Common myeloid progenitor, CD34-positive (primary cell): Measurements from ENCODE around the gene SLFN14. TPM values are rescaled to one million over a fixed set of nuclear protein-coding genes. Genes with fewer than 3 reads are reported as not detected.
A peak's percentile ranks its signal among the peaks of the same experiment; 100 is the strongest.

Experiments
- CTCF ChIA-PET: fragments of 350-600 bp; sonication (Branson Sonifier 250); formaldehyde crosslinking; loops from one replicate; lab custom pipeline; 2021; ENCODE audit warnings: antibody characterized with exemption; lab: Charles Lee
- POLR2A ChIA-PET: fragments of 350-600 bp; sonication (Branson Sonifier 250); formaldehyde crosslinking; loops from one replicate; lab custom pipeline; 2021; ENCODE audit warnings: antibody characterized with exemption; lab: Charles Lee
- DNase-seq, 3 donors: peaks; one replicate each; pipeline versions ENCODE4 v3.0.0 to v3.0.0-alpha.2; 2013
- H3K27ac ChIP-seq, 2 experiments: 1 replicate in 1 of 2; 2 replicates in 1 of 2; pipeline ENCODE4 v1.7.0; 2013; ENCODE audit warnings: inconsistent platforms in 2 of 2, low read length in 2 of 2, mild to moderate bottlenecking in 2 of 2, low read depth in 1 of 2, moderate library complexity in 1 of 2; ENCODE audit not compliant: severe bottlenecking in 2 of 2, insufficient read depth in 1 of 2, poor library complexity in 1 of 2
- H3K27me3 ChIP-seq, 5 experiments: replicated peaks in 2 of 5; 1 replicate in 3 of 5; 2 replicates in 2 of 5; pipeline versions ENCODE4 v1.6.1 to v1.7.0; 2013; ENCODE audit warnings: low read length in 4 of 5, mild to moderate bottlenecking in 2 of 5, moderate library complexity in 2 of 5, inconsistent platforms in 1 of 5; ENCODE audit not compliant: insufficient read depth in 5 of 5, control insufficient read depth in 4 of 5
- H3K36me3 ChIP-seq, 4 experiments: 1 replicate in 2 of 4; 2 replicates in 2 of 4; pipeline versions ENCODE4 v1.6.1 to v1.7.0; 2013; ENCODE audit warnings: low read length in 3 of 4, control low read depth in 1 of 4, mild to moderate bottlenecking in 1 of 4; ENCODE audit not compliant: control insufficient read depth in 4 of 4, insufficient read depth in 4 of 4
- H3K4me1 ChIP-seq, 4 experiments: 1 replicate in 3 of 4; 2 replicates in 1 of 4; pipeline versions ENCODE4 v1.6.1 to v1.7.1; 2013; ENCODE audit warnings: low read length in 3 of 4, mild to moderate bottlenecking in 3 of 4, control low read depth in 1 of 4, inconsistent platforms in 1 of 4, moderate library complexity in 1 of 4; ENCODE audit not compliant: control insufficient read depth in 4 of 4, insufficient read depth in 4 of 4; ENCODE audit errors: control extremely low read depth in 1 of 4
- H3K4me3 ChIP-seq, 7 experiments: 1 replicate in 4 of 7; 2 replicates in 3 of 7; pipeline versions ENCODE4 v1.5.1 to v1.7.0; 2013; ENCODE audit warnings: mild to moderate bottlenecking in 7 of 7, low read length in 6 of 7, moderate library complexity in 6 of 7, inconsistent platforms in 2 of 7, low read depth in 2 of 7, control low read depth in 1 of 7; ENCODE audit not compliant: insufficient read depth in 4 of 7, control insufficient read depth in 1 of 7; ENCODE audit errors: extremely low read depth in 1 of 7
- H3K9me3 ChIP-seq, 5 experiments: 1 replicate in 4 of 5; 2 replicates in 1 of 5; pipeline versions ENCODE4 v1.6.1 to v1.7.1; 2013; ENCODE audit warnings: low read length in 4 of 5, mild to moderate bottlenecking in 2 of 5, inconsistent platforms in 1 of 5, low read depth in 1 of 5, moderate library complexity in 1 of 5; ENCODE audit not compliant: control insufficient read depth in 4 of 5, insufficient read depth in 2 of 5; ENCODE audit errors: control extremely low read depth in 1 of 5
- WGBS: methylation state at CpG from one replicate; pipeline ENCODE4 v1.1.5; 2013; ENCODE audit not compliant: insufficient coverage; 5-methylcytosine and 5-hydroxymethylcytosine counted together
- polyA plus RNA-seq: library from polyadenylated mRNA; unstranded; fragments of 120-200 nt; gene quantifications from one replicate; pipeline ENCODE4 v1.2.1, GENCODE V29; 2013

Gene SLFN14
- polyA plus RNA-seq = 0.37 TPM

- Histone ChIP-seq H3K4me1 (peaks cover 21 to 54% (median 48%) of the 10 kb centered on the region in 4 experiments), H3K36me3 (no peaks in the 10 kb centered on the region), H3K27ac (peak within 1 kb of the TSS; percentile 40 to 79), H3K27me3 (no peaks in the 10 kb centered on the region), H3K4me3 (peak within 1 kb of the TSS in 4 of 7 experiments; percentile 12 to 63 (median 43)), H3K9me3 (no peaks in the 10 kb centered on the region)
- POLR2A ChIA-PET = interaction anchor here (1.1 to 2.8 kb wide), 3 partner anchors 18 to 28 kb away, joined by 3 to 20 read pairs (median 4); partner anchors contain the start of gene PEX12
- CTCF ChIA-PET = interaction anchor here (0.7 to 2.5 kb wide), 7 partner anchors 9 to 92 kb away, joined by 3 to 7 read pairs (median 3); no protein-coding TSS in a partner anchor
- peak; percentile 95 to 99 (median 96) for DNase-seq
- no CpG with 5 or more reads among the region's 3 CpGs for WGBS
Observed at GRCh38 chr17:35560703-35561102, at the start of gene SLFN14. Gene SLFN14 (minus strand): TSS chr17:35560819. CDS start chr17:35558062, 2,757 bp downstream.

- no peak for DNase-seq
- H3K36me3 ChIP-seq = peaks cover 14 to 57% (median 29%) of the 10 kb centered on the region in 4 experiments
- no peak overlapping the region for H3K27ac ChIP-seq
- peaks cover 0 to 2% (median under 1%) of the 10 kb centered on the region in 4 experiments for H3K4me1 ChIP-seq
- ChIA-PET POLR2A (interaction anchor here (0.6 kb wide), 1 partner anchor 50 kb away, joined by 5 read pairs; no protein-coding TSS in a partner anchor), CTCF (interaction anchor here (3.1 kb wide), 1 partner anchor 139 kb away, joined by 21 read pairs; no protein-coding TSS in a partner anchor)
- no peaks in the 10 kb centered on the region for H3K9me3 ChIP-seq
- no peak overlapping the region for H3K4me3 ChIP-seq
- H3K27me3 ChIP-seq = no peaks in the 10 kb centered on the region
- WGBS = 100% methylated on average over 2 of the region's 4 CpGs
Observed at GRCh38 chr17:35609831-35610230, 49.2 kb upstream of the SLFN14 start.

- Histone ChIP-seq H3K4me1 (no peaks in the 10 kb centered on the region), H3K36me3 (peaks cover 21 to 71% (median 34%) of the 10 kb centered on the region in 4 experiments), H3K4me3 (no peak overlapping the region), H3K27me3 (no peaks in the 10 kb centered on the region), H3K27ac (no peak overlapping the region), H3K9me3 (no peaks in the 10 kb centered on the region)
- 100% methylated on average over 1 of the region's 3 CpGs for WGBS
- POLR2A ChIA-PET = interaction anchor here (1.8 kb wide), 1 partner anchor 10 kb away, joined by 6 read pairs; no protein-coding TSS in a partner anchor
- DNase-seq = no peak
- CTCF ChIA-PET = interaction anchor here (1.3 to 3.1 kb wide), 4 partner anchors 12 to 141 kb away, joined by 4 to 21 read pairs (median 10); no protein-coding TSS in a partner anchor
Observed at GRCh38 chr17:35607239-35607847, 46.7 kb upstream of the SLFN14 start.

- Histone ChIP-seq H3K36me3 (peaks cover 21 to 77% (median 40%) of the 10 kb centered on the region in 4 experiments), H3K4me3 (no peak overlapping the region), H3K9me3 (no peaks in the 10 kb centered on the region), H3K27me3 (no peaks in the 10 kb centered on the region), H3K27ac (no peak overlapping the region), H3K4me1 (no peaks in the 10 kb centered on the region)
- WGBS = 100% methylated on average over 2 of the region's 2 CpGs
- CTCF ChIA-PET = interaction anchor here (0.7 to 1.8 kb wide), 4 partner anchors 11 to 142 kb away, joined by 3 to 7 read pairs (median 4); no protein-coding TSS in a partner anchor
- POLR2A ChIA-PET = no interaction called here
- no peak for DNase-seq
Observed at GRCh38 chr17:35605678-35606077, 45.1 kb upstream of the SLFN14 start.

- ChIA-PET POLR2A (interaction anchor here (0.8 kb wide), 1 partner anchor 141 kb away, joined by 3 read pairs; no protein-coding TSS in a partner anchor), CTCF (interaction anchor here (0.6 to 3.1 kb wide), 5 partner anchors 9 to 160 kb away, joined by 3 to 22 read pairs (median 4); no protein-coding TSS in a partner anchor)
- Histone ChIP-seq H3K4me1 (no peaks in the 10 kb centered on the region), H3K27me3 (no peaks in the 10 kb centered on the region), H3K36me3 (peaks cover 22 to 76% (median 40%) of the 10 kb centered on the region in 4 experiments), H3K4me3 (no peak overlapping the region), H3K9me3 (no peaks in the 10 kb centered on the region), H3K27ac (no peak overlapping the region)
- DNase-seq = no peak
- 96% methylated on average over 4 of the region's 7 CpGs for WGBS
Observed at GRCh38 chr17:35603674-35604073, 43.1 kb upstream of the SLFN14 start.

GRCh38 chr17:35597604-35598003, 37.0 kb upstream of the SLFN14 start:
- ChIA-PET CTCF (no interaction called here), POLR2A (no interaction called here)
- H3K4me3 ChIP-seq = no peak overlapping the region
- 100% methylated on average over 1 of the region's 5 CpGs for WGBS
- H3K36me3 ChIP-seq = peaks cover 13 to 75% (median 51%) of the 10 kb centered on the region in 4 experiments
- no peaks in the 10 kb centered on the region for H3K4me1 ChIP-seq
- H3K9me3 ChIP-seq = no peaks in the 10 kb centered on the region
- H3K27me3 ChIP-seq = no peaks in the 10 kb centered on the region
- H3K27ac ChIP-seq = no peak overlapping the region
- DNase-seq = no peak
